ENCODE data around the gene RAD21L1.

DNA sequence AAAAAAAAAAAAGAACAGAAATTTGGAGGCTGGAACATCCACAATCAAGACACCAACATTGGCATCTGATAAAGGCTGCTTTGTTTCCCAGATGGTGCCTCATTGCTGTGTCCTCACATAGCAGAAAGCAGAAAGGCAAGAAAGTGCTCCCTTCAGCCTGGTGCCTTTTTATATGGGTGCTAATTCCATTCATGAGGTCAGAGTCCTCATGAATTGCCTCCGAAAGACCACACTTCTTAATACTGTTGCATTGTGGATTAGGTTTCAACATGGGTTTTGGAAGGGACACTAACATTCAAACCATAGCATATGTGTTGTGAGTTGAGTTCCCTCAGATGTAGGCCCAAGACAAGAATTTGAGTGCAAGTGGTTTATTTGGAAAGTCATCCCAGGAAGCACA, 30.6 kb upstream of the RAD21L1 start:
- TF ChIP-seq, protein P1, sequence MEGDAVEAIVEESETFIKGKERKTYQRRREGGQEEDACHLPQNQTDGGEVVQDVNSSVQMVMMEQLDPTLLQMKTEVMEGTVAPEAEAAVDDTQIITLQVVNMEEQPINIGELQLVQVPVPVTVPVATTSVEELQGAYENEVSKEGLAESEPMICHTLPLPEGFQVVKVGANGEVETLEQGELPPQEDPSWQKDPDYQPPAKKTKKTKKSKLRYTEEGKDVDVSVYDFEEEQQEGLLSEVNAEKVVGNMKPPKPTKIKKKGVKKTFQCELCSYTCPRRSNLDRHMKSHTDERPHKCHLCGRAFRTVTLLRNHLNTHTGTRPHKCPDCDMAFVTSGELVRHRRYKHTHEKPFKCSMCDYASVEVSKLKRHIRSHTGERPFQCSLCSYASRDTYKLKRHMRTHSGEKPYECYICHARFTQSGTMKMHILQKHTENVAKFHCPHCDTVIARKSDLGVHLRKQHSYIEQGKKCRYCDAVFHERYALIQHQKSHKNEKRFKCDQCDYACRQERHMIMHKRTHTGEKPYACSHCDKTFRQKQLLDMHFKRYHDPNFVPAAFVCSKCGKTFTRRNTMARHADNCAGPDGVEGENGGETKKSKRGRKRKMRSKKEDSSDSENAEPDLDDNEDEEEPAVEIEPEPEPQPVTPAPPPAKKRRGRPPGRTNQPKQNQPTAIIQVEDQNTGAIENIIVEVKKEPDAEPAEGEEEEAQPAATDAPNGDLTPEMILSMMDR (IDR thresholded peaks at IDR 0.05), result no peak
- TF ChIP-seq POLR2A (IDR thresholded peaks at IDR 0.05; ENCODE audit: low read depth), result no peak

Data from esophagus muscularis mucosa (tissue), 3 donors.